ENCODE data around the gene ZNF784.

ZNF784 gene

GRCh38 chr19:55638864-55639359 is 14.5 kb upstream of the ZNF784 start (continued):
- TF ChIP-seq PRDM2 (tag by site-specific recombination; IDR thresholded peaks at IDR 0.05; ENCODE audit: borderline replicate concordance) (no peak), ZNF404 (tag by site-specific recombination; IDR thresholded peaks at IDR 0.05) (no peak), ATF2 (tag by site-specific recombination; IDR thresholded peaks at IDR 0.05; ENCODE audit: low read depth) (no peak), SP2 (tag by site-specific recombination; IDR thresholded peaks at IDR 0.05) (no peak), ZNF398 (tag by site-specific recombination; IDR thresholded peaks at IDR 0.05) (no peak), KLF8 (tag by site-specific recombination; IDR thresholded peaks at IDR 0.05) (0 out of 2 replicates have a peak, but pooled peaks have one; percentile 37), ZNF692 (tag by site-specific recombination; IDR thresholded peaks at IDR 0.05) (peak; percentile 70; the same call in 1 of the 2 replicates), ZNF629 (tag by site-specific recombination; IDR thresholded peaks at IDR 0.05) (no peak), ZNF184 (tag by site-specific recombination; IDR thresholded peaks at IDR 0.05) (no peak), TSHZ1 (tag by site-specific recombination; IDR thresholded peaks at IDR 0.05; ENCODE audit: borderline replicate concordance) (no peak), MZF1 (tag by site-specific recombination; IDR thresholded peaks at IDR 0.05; ENCODE audit: borderline replicate concordance) (peak; percentile 25; the same call in 1 of the 2 replicates), AEBP2 (tag by site-specific recombination; IDR thresholded peaks at IDR 0.05; ENCODE audit: borderline replicate concordance) (no peak), EGR2 (tag by site-specific recombination; IDR thresholded peaks at IDR 0.05; ENCODE audit: low read depth) (peak; percentile 43; the same call in 1 of the 2 replicates), ZBTB48 (tag by site-specific recombination; IDR thresholded peaks at IDR 0.05) (peak; percentile 46; the same call in 1 of the 2 replicates), MEIS1 (CRISPR knock-in tag; IDR thresholded peaks at IDR 0.05; ENCODE audit: borderline replicate concordance) (no peak), INSM2 (tag by site-specific recombination; IDR thresholded peaks at IDR 0.05) (no peak), ZNF26 (tag by site-specific recombination; IDR thresholded peaks at IDR 0.05) (no peak), HOXD13 (CRISPR knock-in tag; IDR thresholded peaks at IDR 0.05; ENCODE audit: borderline replicate concordance) (no peak), ZEB2 (tag by site-specific recombination; IDR thresholded peaks at IDR 0.05) (no peak)
